CD8-positive, alpha-beta memory T cell (primary cell): ENCODE results near the gene PICK1. TPM values are rescaled to one million over a fixed set of nuclear protein-coding genes. Genes with fewer than 3 reads are reported as not detected.

ENCODE experiments used
- CTCF ChIA-PET: fragments of 350-600 bp; sonication (Branson Sonifier 250); formaldehyde crosslinking; loops from one replicate; lab custom pipeline; 2021; ENCODE audit warnings: antibody characterized with exemption; lab: Charles Lee
- POLR2A ChIA-PET: fragments of 350-600 bp; sonication (Branson Sonifier 250); formaldehyde crosslinking; loops from one replicate; lab custom pipeline; 2021; ENCODE audit warnings: antibody characterized with exemption; lab: Charles Lee
- DNase-seq, 5 donors: peaks; one replicate each; pipeline versions ENCODE4 v3.0.0 to v3.0.0-alpha.2; 2020 to 2022; ENCODE audit warnings: mixed read lengths in 1 of 5
- H3K27ac ChIP-seq: one replicate; pipeline ENCODE4 v1.7.0; 2013; ENCODE audit warnings: low read depth, mild to moderate bottlenecking, low read length, moderate library complexity
- H3K27me3 ChIP-seq: 2 replicates; pipeline ENCODE4 v1.7.0; 2013; ENCODE audit warnings: low read length, mild to moderate bottlenecking; ENCODE audit not compliant: insufficient read depth, poor library complexity, severe bottlenecking
- H3K36me3 ChIP-seq: 2 replicates; pipeline ENCODE4 v1.7.0; 2013; ENCODE audit warnings: mild to moderate bottlenecking, low read length, moderate library complexity; ENCODE audit not compliant: insufficient read depth
- H3K4me1 ChIP-seq: 2 replicates; pipeline ENCODE4 v1.7.0; 2013; ENCODE audit warnings: mild to moderate bottlenecking, low read length, moderate library complexity; ENCODE audit not compliant: insufficient read depth
- H3K4me3 ChIP-seq: 2 replicates; pipeline ENCODE4 v1.7.0; 2013; ENCODE audit warnings: mild to moderate bottlenecking, low read length
- H3K9me3 ChIP-seq: 2 replicates; pipeline ENCODE4 v1.7.0; 2013; ENCODE audit warnings: mild to moderate bottlenecking, low read length
- H3K27ac Mint-ChIP-seq, 8 donors: one replicate each; pipeline ENCODE4 v1.8.0; 2020 to 2021; ENCODE audit warnings: mixed read lengths in 8 of 8, mild to moderate bottlenecking in 6 of 8, inconsistent platforms in 3 of 8, moderate library complexity in 3 of 8
- H3K27me3 Mint-ChIP-seq, 2 donors: one replicate each; pipeline ENCODE4 v1.8.0; 2020 to 2021; ENCODE audit warnings: mixed read lengths in 2 of 2, mild to moderate bottlenecking in 1 of 2, moderate library complexity in 1 of 2
- H3K36me3 Mint-ChIP-seq, 3 donors: one replicate each; pipeline ENCODE4 v1.8.0; 2020 to 2021; ENCODE audit warnings: mixed read lengths in 3 of 3, inconsistent platforms in 1 of 3, mild to moderate bottlenecking in 1 of 3
- H3K4me1 Mint-ChIP-seq, 3 donors: one replicate each; pipeline ENCODE4 v1.8.0; 2020 to 2021; ENCODE audit warnings: mixed read lengths in 3 of 3, inconsistent platforms in 1 of 3, mild to moderate bottlenecking in 1 of 3
- H3K4me3 Mint-ChIP-seq, 7 donors: one replicate each; pipeline ENCODE4 v1.8.0; 2020 to 2021; ENCODE audit warnings: mixed read lengths in 7 of 7, mild to moderate bottlenecking in 6 of 7, moderate library complexity in 4 of 7, inconsistent platforms in 2 of 7
- H3K9me3 Mint-ChIP-seq, 5 donors: one replicate each; pipeline ENCODE4 v1.8.0; 2020 to 2022; ENCODE audit warnings: mixed read lengths in 5 of 5, mild to moderate bottlenecking in 3 of 5, moderate library complexity in 2 of 5, inconsistent platforms in 1 of 5
- polyA plus RNA-seq: library from polyadenylated mRNA; unstranded; fragments of 300-500 nt; fragmentation: Illumina TruSeq; gene quantifications from one replicate; pipeline ENCODE4 v1.2.3, GENCODE V29; 2021
- total RNA-seq, 2 experiments: library from RNA; stranded (reverse); gene quantifications; one replicate each; pipeline ENCODE4 v1.2.3, GENCODE V29; 2021

The PICK1 gene
- total and polyA plus RNA-seq, 3 experiments from 2014 or later, result 9.4 to 22.5 (median 21.0) TPM

- POLR2A ChIA-PET, result no interaction called here
- Histone ChIP-seq H3K27me3 (no peaks in the 10 kb centered on the region), H3K9me3 (no peaks in the 10 kb centered on the region), H3K4me1 (no peaks in the 10 kb centered on the region), H3K4me3 (no peak overlapping the region), H3K36me3 (peaks cover 11% of the 10 kb centered on the region), H3K27ac (no peak overlapping the region)
- CTCF ChIA-PET, result interaction anchor here (2.9 kb wide), 1 partner anchor 16 kb away, joined by 13 read pairs; no protein-coding TSS in a partner anchor
- Mint-ChIP-seq H3K36me3 (peaks cover 8 to 83% (median 10%) of the 10 kb centered on the region in 3 donors), H3K27me3 (no peaks in the 10 kb centered on the region), H3K9me3 (no peaks in the 10 kb centered on the region), H3K27ac (no peak overlapping the region), H3K4me3 (no peak overlapping the region), H3K4me1 (no peaks in the 10 kb centered on the region)
- DNase-seq, result no peak
Observed at GRCh38 chr22:38068641-38069371, 11.6 kb downstream of the PICK1 start.

GRCh38 chr22:38069372-38070249, 12.4 kb downstream of the PICK1 start:
- Histone ChIP-seq H3K4me1 (no peaks in the 10 kb centered on the region), H3K27ac (no peak overlapping the region), H3K9me3 (no peaks in the 10 kb centered on the region), H3K27me3 (no peaks in the 10 kb centered on the region), H3K36me3 (peaks cover 11% of the 10 kb centered on the region), H3K4me3 (no peak overlapping the region)
- POLR2A ChIA-PET, result interaction anchor here (0.6 kb wide), 1 partner anchor 360 kb away, joined by 4 read pairs; no protein-coding TSS in a partner anchor
- DNase-seq, result no peak
- Mint-ChIP-seq H3K9me3 (no peaks in the 10 kb centered on the region), H3K4me3 (no peak overlapping the region), H3K36me3 (peaks cover 8 to 82% (median 11%) of the 10 kb centered on the region in 3 donors), H3K27me3 (no peaks in the 10 kb centered on the region), H3K4me1 (no peaks in the 10 kb centered on the region), H3K27ac (peak overlapping the region in 1 of 8 donors; percentile 71)
- CTCF ChIA-PET, result interaction anchor here (1.2 to 2.9 kb wide), 2 partner anchors 12 to 17 kb away, joined by 3 to 13 read pairs; partner anchors contain the start of gene PICK1

- H3K36me3 Mint-ChIP-seq, result peaks cover 8 to 76% (median 8%) of the 10 kb centered on the region in 3 donors
- DNase-seq, result no peak
- Histone ChIP-seq H3K27ac (no peak overlapping the region), H3K4me1 (no peaks in the 10 kb centered on the region), H3K4me3 (no peak overlapping the region), H3K9me3 (no peaks in the 10 kb centered on the region), H3K27me3 (no peaks in the 10 kb centered on the region), H3K36me3 (peaks cover 11% of the 10 kb centered on the region)
- ChIA-PET CTCF (interaction anchor here (1.2 to 2.9 kb wide), 2 partner anchors 13 to 18 kb away, joined by 3 to 13 read pairs; partner anchors contain the start of gene PICK1), POLR2A (interaction anchor here (0.6 kb wide), 1 partner anchor 359 kb away, joined by 4 read pairs; no protein-coding TSS in a partner anchor)
- H3K27ac Mint-ChIP-seq, result no peak overlapping the region
- no peak overlapping the region for H3K4me3 Mint-ChIP-seq
- no peaks in the 10 kb centered on the region for H3K9me3 Mint-ChIP-seq
- H3K4me1 Mint-ChIP-seq, result no peaks in the 10 kb centered on the region
- H3K27me3 Mint-ChIP-seq, result no peaks in the 10 kb centered on the region
Observed at GRCh38 chr22:38070250-38070921, 13.2 kb downstream of the PICK1 start.

- H3K9me3 Mint-ChIP-seq, result no peaks in the 10 kb centered on the region
- no peaks in the 10 kb centered on the region for H3K4me1 ChIP-seq
- peak overlapping the region in 1 of 8 donors; percentile 15 for H3K27ac Mint-ChIP-seq
- no peaks in the 10 kb centered on the region for H3K4me1 Mint-ChIP-seq
- no peaks in the 10 kb centered on the region for H3K9me3 ChIP-seq
- peaks cover 11% of the 10 kb centered on the region for H3K36me3 ChIP-seq
- H3K4me3 ChIP-seq, result no peak overlapping the region
- no peaks in the 10 kb centered on the region for H3K27me3 Mint-ChIP-seq
- no peak for DNase-seq
- H3K27me3 ChIP-seq, result no peaks in the 10 kb centered on the region
- POLR2A ChIA-PET, result no interaction called here
- no peak overlapping the region for H3K27ac ChIP-seq
- H3K36me3 Mint-ChIP-seq, result peaks cover 4 to 66% (median 6%) of the 10 kb centered on the region in 3 donors
- CTCF ChIA-PET, result interaction anchor here (1.3 kb wide), 1 partner anchor 19 kb away, joined by 6 read pairs; no protein-coding TSS in a partner anchor
- no peak overlapping the region for H3K4me3 Mint-ChIP-seq
Observed at GRCh38 chr22:38071421-38072321, 14.5 kb downstream of the PICK1 start.

GRCh38 chr22:38072322-38073149, 15.3 kb downstream of the PICK1 start:
- DNase-seq, result no peak
- Histone ChIP-seq H3K27me3 (no peaks in the 10 kb centered on the region), H3K9me3 (no peaks in the 10 kb centered on the region), H3K4me1 (no peaks in the 10 kb centered on the region), H3K4me3 (no peak overlapping the region), H3K36me3 (peaks cover 11% of the 10 kb centered on the region), H3K27ac (no peak overlapping the region)
- H3K27ac Mint-ChIP-seq, result peak overlapping the region in 1 of 8 donors; percentile 15
- ChIA-PET POLR2A (no interaction called here), CTCF (interaction anchor here (1.3 kb wide), 1 partner anchor 20 kb away, joined by 6 read pairs; no protein-coding TSS in a partner anchor)
- H3K4me1 Mint-ChIP-seq, result no peaks in the 10 kb centered on the region
- no peak overlapping the region for H3K4me3 Mint-ChIP-seq
- no peaks in the 10 kb centered on the region for H3K27me3 Mint-ChIP-seq
- peaks cover 4 to 60% (median 6%) of the 10 kb centered on the region in 3 donors for H3K36me3 Mint-ChIP-seq
- H3K9me3 Mint-ChIP-seq, result no peaks in the 10 kb centered on the region

- CTCF ChIA-PET, result interaction anchor here (1.5 kb wide), 1 partner anchor 21 kb away, joined by 3 read pairs; no protein-coding TSS in a partner anchor
Observed at GRCh38 chr22:38073150-38074130, 16.2 kb downstream of the PICK1 start.

More at GRCh38 chr22:38073150-38074130, 16.2 kb downstream of the PICK1 start:
- H3K27me3 ChIP-seq, result no peaks in the 10 kb centered on the region
- Mint-ChIP-seq H3K27me3 (peaks cover 0 to 2% of the 10 kb centered on the region in 2 donors), H3K4me3 (no peak overlapping the region), H3K36me3 (peaks cover 0 to 51% (median 6%) of the 10 kb centered on the region in 3 donors), H3K4me1 (no peaks in the 10 kb centered on the region), H3K9me3 (no peaks in the 10 kb centered on the region), H3K27ac (no peak overlapping the region)
- H3K36me3 ChIP-seq, result peaks cover 6% of the 10 kb centered on the region
- H3K27ac ChIP-seq, result no peak overlapping the region
- H3K4me3 ChIP-seq, result no peak overlapping the region
- no peak for DNase-seq
- POLR2A ChIA-PET, result no interaction called here
- no peaks in the 10 kb centered on the region for H3K9me3 ChIP-seq
- no peaks in the 10 kb centered on the region for H3K4me1 ChIP-seq
